HepG2 (cell line): Measurements from ENCODE around the gene SLC25A25. TPM values are rescaled to one million over a fixed set of nuclear protein-coding genes. Genes with fewer than 3 reads are reported as not detected.

Experiments
- ATAC-seq: fragments of 200-7000 bp; cut with Tn5 transposase; 3 replicates; pipeline ENCODE4 v1.9.1; 2020; ENCODE audit warnings: mild to moderate bottlenecking, moderate library complexity
- BruUV-seq: library from RNA; stranded (reverse); fragments of 400-500 nt; replicated peaks from 2 replicates; lab custom pipeline; 2021; lab: Mats Ljungman, UMichigan
- CTCF ChIA-PET: fragments of 300-600 bp; formaldehyde crosslinking; extraction: SDS; loops from one replicate; lab custom pipeline; 2021; ENCODE audit warnings: low total read pairs, inconsistent platforms, low intra/inter-chr PET ratio; lab: Yijun Ruan, JAX
- POLR2A ChIA-PET: fragments of 350-600 bp; sonication (Branson Sonifier 250); formaldehyde crosslinking; loops from one replicate; lab custom pipeline; 2020; ENCODE audit warnings: antibody characterized with exemption, inconsistent platforms; lab: Yijun Ruan, JAX
- DNase-seq: peaks from one replicate; pipeline ENCODE4 v3.0.0-alpha.2; 2015; ENCODE audit warnings: low spot score
- FAIRE-seq: peaks from 3 replicates; lab custom pipeline; 2011; peaks lifted over from hg19 to GRCh38; lab: Jason Lieb, UNC
- H2AFZ ChIP-seq: one replicate; pipeline ENCODE4 v1.6.1; 2011; ENCODE audit warnings: low read length, inconsistent platforms
- H3K27ac ChIP-seq: fragments of 300-600 bp; 3 replicates; pipeline ENCODE4 v1.8.0; 2011; ENCODE audit warnings: mixed run types, mild to moderate bottlenecking, mixed read lengths, low read length, inconsistent platforms; ENCODE audit not compliant: insufficient read depth; ENCODE audit errors: extremely low read length
- H3K27me3 ChIP-seq, 2 experiments: fragments of 200-600 bp in 1 of 2; 2 replicates in 1 of 2; 3 replicates in 1 of 2; pipeline versions ENCODE4 v1.6.0 to v1.8.0; 2011; ENCODE audit warnings: low read length in 2 of 2, mild to moderate bottlenecking in 2 of 2, moderate library complexity in 2 of 2, inconsistent platforms in 1 of 2; ENCODE audit not compliant: insufficient read depth in 2 of 2, control insufficient read depth in 1 of 2
- H3K36me3 ChIP-seq, 2 experiments: fragments of 200-600 bp in 1 of 2; replicated peaks in 1 of 2; 2 replicates in 1 of 2; 3 replicates in 1 of 2; pipeline versions ENCODE4 v1.5.1 to v1.8.0; 2011; ENCODE audit warnings: low read length in 2 of 2, inconsistent platforms in 1 of 2; ENCODE audit not compliant: insufficient read depth in 2 of 2, control insufficient read depth in 1 of 2
- H3K4me1 ChIP-seq: 2 replicates; pipeline ENCODE4 v1.5.1; 2012; ENCODE audit warnings: low read length, inconsistent platforms; ENCODE audit not compliant: insufficient read depth
- H3K4me2 ChIP-seq: 2 replicates; pipeline ENCODE4 v1.6.0; 2011; ENCODE audit warnings: low read depth, low read length, inconsistent platforms
- H3K4me3 ChIP-seq, 3 experiments: fragments of 200-600 bp in 1 of 3; sonication (generic), shearing (Covaris generic) in 1 of 3; replicated peaks in 1 of 3; 2 replicates each; pipeline ENCODE4 v1.5.1; 2011 to 2016; ENCODE audit warnings: low read length in 3 of 3, inconsistent platforms in 2 of 3, low read depth in 2 of 3, mild to moderate bottlenecking in 2 of 3, control low read depth in 1 of 3, mixed read lengths in 1 of 3; ENCODE audit not compliant: insufficient read depth in 1 of 3
- H3K79me2 ChIP-seq: one replicate; pipeline ENCODE4 v1.6.1; 2011; ENCODE audit warnings: low read length, inconsistent platforms; ENCODE audit not compliant: insufficient read depth
- H3K9ac ChIP-seq: 2 replicates; pipeline ENCODE4 v1.6.0; 2011; ENCODE audit warnings: mild to moderate bottlenecking, low read depth, low read length, inconsistent platforms; ENCODE audit not compliant: insufficient read depth
- H3K9me3 ChIP-seq: 2 replicates; pipeline ENCODE4 v1.5.1; 2012; ENCODE audit warnings: mild to moderate bottlenecking, low read length
- H4K20me1 ChIP-seq: 2 replicates; pipeline ENCODE4 v1.6.0; 2011; ENCODE audit warnings: inconsistent platforms, mild to moderate bottlenecking, low read length, moderate library complexity; ENCODE audit not compliant: insufficient read depth
- CEBPB ChIP-seq: IDR thresholded peaks from 2 replicates; pipeline ENCODE4 v1.6.1; 2011; ENCODE audit warnings: low read depth, low read length, improper control_type of control experiment, borderline replicate concordance
- ETV5 ChIP-seq: IDR thresholded peaks from 2 replicates; pipeline ENCODE4 v1.6.1; 2018; ENCODE audit warnings: missing biosample characterization, missing genetic modification reagents, inconsistent platforms, borderline replicate concordance
- SAP130 ChIP-seq: IDR thresholded peaks from 2 replicates; pipeline ENCODE4 v1.6.1; 2016; ENCODE audit warnings: low read depth
- SOX6 ChIP-seq, 2 experiments: fragments of 450-650 bp in 1 of 2; sonication (generic) in 1 of 2; formaldehyde crosslinking in 1 of 2; IDR thresholded peaks; 2 replicates each; pipeline versions ENCODE4 v1.4.0 to v1.6.1; 2017 to 2020; ENCODE audit warnings: antibody characterized with exemption in 1 of 2, mild to moderate bottlenecking in 1 of 2, missing genetic modification reagents in 1 of 2
- UBTF ChIP-seq: sonication (generic); formaldehyde crosslinking; IDR thresholded peaks from 2 replicates; pipeline ENCODE4 v1.4.0; 2020; ENCODE audit warnings: mild to moderate bottlenecking, missing genetic modification reagents
- XRCC5 ChIP-seq: fragments of 200-400 bp; formaldehyde crosslinking; optimal IDR thresholded peaks from 2 replicates; pipeline ENCODE3; 2017; ENCODE audit warnings: mild to moderate bottlenecking, low read length
- ZFX ChIP-seq: sonication (generic); formaldehyde crosslinking; IDR thresholded peaks from 2 replicates; pipeline ENCODE4 v1.4.0; 2020; ENCODE audit warnings: mild to moderate bottlenecking, low read depth, missing genetic modification reagents, moderate library complexity
- WGBS: methylation state at CpG from one replicate; pipeline ENCODE4 v1.1.6; 2017; ENCODE audit warnings: low lambda C conversion rate; 5-methylcytosine and 5-hydroxymethylcytosine counted together
- in situ Hi-C: cut with HindIII; loops from 2 replicates; pipeline ENCODE4 v1.10.0; 2017; ENCODE audit warnings: low pct_unique_long_range_greater_than_20kb; ENCODE audit not compliant: extremely low pct_ligation_motif_present
- intact Hi-C: fragments of 100-400 bp; cut with micrococcal nuclease; formaldehyde crosslinking; loops from one replicate; pipeline ENCODE4 v1.10.0; 2022; ENCODE audit not compliant: unreplicated experiment
- polyA plus RNA-seq, 8 experiments: library from polyadenylated mRNA; depleted of rRNA in 3 of 8; stranded (reverse) in 7 of 8; unstranded in 1 of 8; fragments of >200 nt; fragmentation: Illumina TruSeq in 4 of 8; extraction: Trizol in 4 of 8; gene quantifications; 2 replicates each; pipeline versions ENCODE4 v1.2.1 to v1.2.3, GENCODE V29; 2011 to 2016; ENCODE audit warnings: low read depth in 4 of 8, missing spikeins in 1 of 8, mixed read lengths in 1 of 8; ENCODE audit not compliant: insufficient read depth in 1 of 8
- total RNA-seq, 5 experiments: library from RNA; depleted of rRNA; stranded (reverse); fragments of >200 nt; fragmentation: Illumina TruSeq; extraction: Trizol; gene quantifications; 2 replicates each; pipeline ENCODE4 v1.2.3, GENCODE V29; 2016; ENCODE audit warnings: low read depth in 1 of 5
- TF ChIP-seq, protein P1 (sequence below): sonication (generic); formaldehyde crosslinking; IDR thresholded peaks from 2 replicates; pipeline ENCODE4 v1.4.0; 2020; ENCODE audit warnings: missing genetic modification reagents
- TF ChIP-seq, protein P2 (sequence below): sonication (generic); formaldehyde crosslinking; IDR thresholded peaks from 2 replicates; pipeline ENCODE4 v1.5.1; 2020; ENCODE audit warnings: mild to moderate bottlenecking, missing genetic modification reagents, moderate library complexity
- TF ChIP-seq, protein P3 (sequence below): sonication (generic); formaldehyde crosslinking; IDR thresholded peaks from 2 replicates; pipeline ENCODE4 v1.5.0; 2020; ENCODE audit warnings: mild to moderate bottlenecking, missing genetic modification reagents

SLC25A25 gene
- total and polyA plus RNA-seq, 2 of the 13 experiments (the other 11 are each of a cell fraction or from before 2014, with no cell fraction given) = 10.5 to 24.8 TPM

DNA sequence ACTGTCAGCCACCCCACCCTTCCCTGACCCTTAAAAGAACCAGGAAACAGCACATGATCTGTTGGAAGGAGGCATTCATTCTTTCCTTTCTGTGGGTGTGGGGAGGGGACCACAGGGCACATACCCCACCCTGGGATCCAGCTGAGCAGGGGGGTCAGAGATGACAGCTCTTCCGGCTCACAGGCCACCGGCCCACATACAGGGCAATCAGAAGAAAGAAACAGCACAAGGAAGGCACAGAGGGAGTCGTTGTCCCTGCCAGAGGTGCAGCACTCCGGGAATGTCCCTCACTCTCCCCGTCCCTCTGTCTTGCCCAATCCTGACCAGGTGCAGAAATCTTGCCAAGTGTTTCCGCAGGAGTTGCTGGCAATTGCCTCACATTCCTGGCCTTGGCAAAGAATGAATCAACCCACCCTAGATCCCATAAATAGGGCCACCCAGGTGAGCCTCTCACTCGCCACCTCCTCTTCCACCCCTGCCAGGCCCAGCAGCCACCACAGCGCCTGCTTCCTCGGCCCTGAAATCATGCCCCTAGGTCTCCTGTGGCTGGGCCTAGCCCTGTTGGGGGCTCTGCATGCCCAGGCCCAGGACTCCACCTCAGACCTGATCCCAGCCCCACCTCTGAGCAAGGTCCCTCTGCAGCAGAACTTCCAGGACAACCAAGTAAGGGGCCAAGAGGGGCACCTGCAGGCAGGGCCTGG is 81.1 kb downstream of the SLC25A25 start, which contains the start of gene LCN2:
Gene LCN2, plus strand, starts transcription at position 453 of the 701 bp plus-strand sequence. Its CDS starts 73 bp downstream, at position 526.
- intact Hi-C loops (no loop called here), in situ Hi-C loops (no loop called here)
- BruUV-seq = no TSS peak
- Histone ChIP-seq H3K9ac (peak within 1 kb of the TSS; percentile 37; the same call in 1 of the 2 replicates), H2AFZ (no peak within 1 kb of the TSS), H3K27me3 (peaks cover 9 to 55% of the 10 kb centered on the region in 2 experiments; a peak in 4 of 5 replicates), H3K4me1 (peaks cover 75% of the 10 kb centered on the region), H3K79me2 (no peaks in the 10 kb centered on the region), H3K9me3 (no peaks in the 10 kb centered on the region), H3K4me3 (peak within 1 kb of the TSS in 2 of 3 experiments; percentile 1 to 59; a peak in 3 of 6 replicates), H4K20me1 (no peaks in the 10 kb centered on the region), H3K36me3 (no peaks in the 10 kb centered on the region), H3K4me2 (peak within 1 kb of the TSS; percentile 71), H3K27ac (no peak within 1 kb of the TSS)
- POLR2A ChIA-PET = interaction anchor here (0.6 to 2.3 kb wide), 3 partner anchors 9 to 11 kb away, joined by 4 to 36 read pairs (median 5); partner anchors contain the start of gene BBLN
- FAIRE-seq = no peak
- WGBS = 0% methylated on average over 6 of the region's 9 CpGs
- no peak for DNase-seq
- ATAC-seq = no peak
- CTCF ChIA-PET = no interaction called here
- TF ChIP-seq, protein P1, sequence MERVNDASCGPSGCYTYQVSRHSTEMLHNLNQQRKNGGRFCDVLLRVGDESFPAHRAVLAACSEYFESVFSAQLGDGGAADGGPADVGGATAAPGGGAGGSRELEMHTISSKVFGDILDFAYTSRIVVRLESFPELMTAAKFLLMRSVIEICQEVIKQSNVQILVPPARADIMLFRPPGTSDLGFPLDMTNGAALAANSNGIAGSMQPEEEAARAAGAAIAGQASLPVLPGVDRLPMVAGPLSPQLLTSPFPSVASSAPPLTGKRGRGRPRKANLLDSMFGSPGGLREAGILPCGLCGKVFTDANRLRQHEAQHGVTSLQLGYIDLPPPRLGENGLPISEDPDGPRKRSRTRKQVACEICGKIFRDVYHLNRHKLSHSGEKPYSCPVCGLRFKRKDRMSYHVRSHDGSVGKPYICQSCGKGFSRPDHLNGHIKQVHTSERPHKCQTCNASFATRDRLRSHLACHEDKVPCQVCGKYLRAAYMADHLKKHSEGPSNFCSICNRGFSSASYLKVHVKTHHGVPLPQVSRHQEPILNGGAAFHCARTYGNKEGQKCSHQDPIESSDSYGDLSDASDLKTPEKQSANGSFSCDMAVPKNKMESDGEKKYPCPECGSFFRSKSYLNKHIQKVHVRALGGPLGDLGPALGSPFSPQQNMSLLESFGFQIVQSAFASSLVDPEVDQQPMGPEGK (CRISPR knock-in tag) = peak; percentile 40
- peak; percentile 69 for TF ChIP-seq CEBPB
- TF ChIP-seq SOX6 (IDR thresholded peaks at IDR 0.05) = no peak
- TF ChIP-seq SOX6 (CRISPR knock-in tag; IDR thresholded peaks at IDR 0.05) = 0 out of 2 replicates have a peak, but pooled peaks have one; percentile 14
- peak; percentile 16; the same call in 1 of the 2 replicates for TF ChIP-seq UBTF (CRISPR knock-in tag)
- TF ChIP-seq, protein P2, sequence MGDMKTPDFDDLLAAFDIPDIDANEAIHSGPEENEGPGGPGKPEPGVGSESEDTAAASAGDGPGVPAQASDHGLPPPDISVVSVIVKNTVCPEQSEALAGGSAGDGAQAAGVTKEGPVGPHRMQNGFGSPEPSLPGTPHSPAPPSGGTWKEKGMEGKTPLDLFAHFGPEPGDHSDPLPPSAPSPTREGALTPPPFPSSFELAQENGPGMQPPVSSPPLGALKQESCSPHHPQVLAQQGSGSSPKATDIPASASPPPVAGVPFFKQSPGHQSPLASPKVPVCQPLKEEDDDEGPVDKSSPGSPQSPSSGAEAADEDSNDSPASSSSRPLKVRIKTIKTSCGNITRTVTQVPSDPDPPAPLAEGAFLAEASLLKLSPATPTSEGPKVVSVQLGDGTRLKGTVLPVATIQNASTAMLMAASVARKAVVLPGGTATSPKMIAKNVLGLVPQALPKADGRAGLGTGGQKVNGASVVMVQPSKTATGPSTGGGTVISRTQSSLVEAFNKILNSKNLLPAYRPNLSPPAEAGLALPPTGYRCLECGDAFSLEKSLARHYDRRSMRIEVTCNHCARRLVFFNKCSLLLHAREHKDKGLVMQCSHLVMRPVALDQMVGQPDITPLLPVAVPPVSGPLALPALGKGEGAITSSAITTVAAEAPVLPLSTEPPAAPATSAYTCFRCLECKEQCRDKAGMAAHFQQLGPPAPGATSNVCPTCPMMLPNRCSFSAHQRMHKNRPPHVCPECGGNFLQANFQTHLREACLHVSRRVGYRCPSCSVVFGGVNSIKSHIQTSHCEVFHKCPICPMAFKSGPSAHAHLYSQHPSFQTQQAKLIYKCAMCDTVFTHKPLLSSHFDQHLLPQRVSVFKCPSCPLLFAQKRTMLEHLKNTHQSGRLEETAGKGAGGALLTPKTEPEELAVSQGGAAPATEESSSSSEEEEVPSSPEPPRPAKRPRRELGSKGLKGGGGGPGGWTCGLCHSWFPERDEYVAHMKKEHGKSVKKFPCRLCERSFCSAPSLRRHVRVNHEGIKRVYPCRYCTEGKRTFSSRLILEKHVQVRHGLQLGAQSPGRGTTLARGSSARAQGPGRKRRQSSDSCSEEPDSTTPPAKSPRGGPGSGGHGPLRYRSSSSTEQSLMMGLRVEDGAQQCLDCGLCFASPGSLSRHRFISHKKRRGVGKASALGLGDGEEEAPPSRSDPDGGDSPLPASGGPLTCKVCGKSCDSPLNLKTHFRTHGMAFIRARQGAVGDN = peak; percentile 30
- TF ChIP-seq XRCC5 = no peak
- TF ChIP-seq, protein P3, sequence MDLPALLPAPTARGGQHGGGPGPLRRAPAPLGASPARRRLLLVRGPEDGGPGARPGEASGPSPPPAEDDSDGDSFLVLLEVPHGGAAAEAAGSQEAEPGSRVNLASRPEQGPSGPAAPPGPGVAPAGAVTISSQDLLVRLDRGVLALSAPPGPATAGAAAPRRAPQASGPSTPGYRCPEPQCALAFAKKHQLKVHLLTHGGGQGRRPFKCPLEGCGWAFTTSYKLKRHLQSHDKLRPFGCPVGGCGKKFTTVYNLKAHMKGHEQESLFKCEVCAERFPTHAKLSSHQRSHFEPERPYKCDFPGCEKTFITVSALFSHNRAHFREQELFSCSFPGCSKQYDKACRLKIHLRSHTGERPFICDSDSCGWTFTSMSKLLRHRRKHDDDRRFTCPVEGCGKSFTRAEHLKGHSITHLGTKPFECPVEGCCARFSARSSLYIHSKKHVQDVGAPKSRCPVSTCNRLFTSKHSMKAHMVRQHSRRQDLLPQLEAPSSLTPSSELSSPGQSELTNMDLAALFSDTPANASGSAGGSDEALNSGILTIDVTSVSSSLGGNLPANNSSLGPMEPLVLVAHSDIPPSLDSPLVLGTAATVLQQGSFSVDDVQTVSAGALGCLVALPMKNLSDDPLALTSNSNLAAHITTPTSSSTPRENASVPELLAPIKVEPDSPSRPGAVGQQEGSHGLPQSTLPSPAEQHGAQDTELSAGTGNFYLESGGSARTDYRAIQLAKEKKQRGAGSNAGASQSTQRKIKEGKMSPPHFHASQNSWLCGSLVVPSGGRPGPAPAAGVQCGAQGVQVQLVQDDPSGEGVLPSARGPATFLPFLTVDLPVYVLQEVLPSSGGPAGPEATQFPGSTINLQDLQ (CRISPR knock-in tag) = no peak
- TF ChIP-seq SAP130 (CRISPR knock-in tag) = peak; percentile 30; the same call in 1 of the 2 replicates
- 0 out of 2 replicates have a peak, but pooled peaks have one; percentile 24 for TF ChIP-seq ZFX (CRISPR knock-in tag)
- peak; percentile 42; the same call in 1 of the 2 replicates for TF ChIP-seq ETV5 (CRISPR knock-in tag)
